H9 (cell line): ENCODE data around the gene SLC22A5. TPM values are rescaled to one million over a fixed set of nuclear protein-coding genes. Genes with fewer than 3 reads are reported as not detected.

Experiments used
- DNase-seq: peaks from one replicate; pipeline ENCODE4 v3.0.0-alpha.2; 2017
- H2AFZ ChIP-seq: one replicate; pipeline ENCODE4 v1.6.1; 2013; ENCODE audit warnings: mild to moderate bottlenecking, low read length, control low read depth, moderate library complexity
- H2AK5ac ChIP-seq: 2 replicates; pipeline ENCODE4 v1.6.1; 2013; ENCODE audit warnings: low read length, control low read depth, mixed read lengths; ENCODE audit not compliant: insufficient read length
- H2BK120ac ChIP-seq: one replicate; pipeline ENCODE4 v1.6.1; 2013; ENCODE audit warnings: low read depth, mild to moderate bottlenecking, low read length, control low read depth, inconsistent platforms; ENCODE audit not compliant: poor library complexity, severe bottlenecking
- H2BK12ac ChIP-seq: 2 replicates; pipeline ENCODE4 v1.6.1; 2013; ENCODE audit warnings: low read length, control low read depth, mixed read lengths, low read depth; ENCODE audit not compliant: insufficient read length
- H2BK15ac ChIP-seq: 2 replicates; pipeline ENCODE4 v1.6.1; 2013; ENCODE audit warnings: low read depth, low read length, control low read depth
- H2BK20ac ChIP-seq: one replicate; pipeline ENCODE4 v1.6.1; 2013; ENCODE audit warnings: low read depth, mild to moderate bottlenecking, low read length, control low read depth, inconsistent platforms; ENCODE audit not compliant: poor library complexity, severe bottlenecking
- H2BK5ac ChIP-seq: 2 replicates; pipeline ENCODE4 v1.6.1; 2013; ENCODE audit warnings: low read length, control low read depth, mixed read lengths; ENCODE audit not compliant: insufficient read length
- H3K14ac ChIP-seq: 2 replicates; pipeline ENCODE4 v1.6.1; 2013; ENCODE audit warnings: low read length, control low read depth; ENCODE audit not compliant: insufficient read depth
- H3K18ac ChIP-seq: 2 replicates; pipeline ENCODE4 v1.6.1; 2013; ENCODE audit warnings: low read depth, mild to moderate bottlenecking, mixed read lengths, low read length, control low read depth; ENCODE audit not compliant: insufficient read length
- H3K23ac ChIP-seq: 2 replicates; pipeline ENCODE4 v1.6.1; 2013; ENCODE audit warnings: low read length, control low read depth, mixed read lengths, low read depth; ENCODE audit not compliant: insufficient read length
- H3K23me2 ChIP-seq: 2 replicates; pipeline ENCODE4 v1.6.1; 2013; ENCODE audit warnings: low read depth, mild to moderate bottlenecking, mixed read lengths, low read length, control low read depth; ENCODE audit not compliant: insufficient read length, poor library complexity, severe bottlenecking
- H3K27ac ChIP-seq: 2 replicates; pipeline ENCODE4 v1.5.1; 2013; ENCODE audit warnings: low read length, control low read depth, mixed read lengths, low read depth; ENCODE audit not compliant: insufficient read length
- H3K27me3 ChIP-seq: 2 replicates; pipeline ENCODE4 v1.6.1; 2013; ENCODE audit warnings: low read length, control low read depth, inconsistent platforms; ENCODE audit not compliant: insufficient read depth
- H3K4ac ChIP-seq: 2 replicates; pipeline ENCODE4 v1.6.1; 2013; ENCODE audit warnings: low read depth, mild to moderate bottlenecking, control low read depth, inconsistent platforms, low read length, moderate library complexity
- H3K4me1 ChIP-seq: 2 replicates; pipeline ENCODE4 v1.6.1; 2013; ENCODE audit warnings: low read length, control low read depth, inconsistent platforms; ENCODE audit not compliant: insufficient read depth
- H3K4me2 ChIP-seq: 2 replicates; pipeline ENCODE4 v1.6.1; 2013; ENCODE audit warnings: low read length, control low read depth, mixed read lengths; ENCODE audit not compliant: insufficient read length, insufficient read depth
- H3K56ac ChIP-seq: 2 replicates; pipeline ENCODE4 v1.6.1; 2013; ENCODE audit warnings: low read depth, mild to moderate bottlenecking, mixed read lengths, low read length, control low read depth; ENCODE audit not compliant: insufficient read length
- H3K79me1 ChIP-seq: 2 replicates; pipeline ENCODE4 v1.6.1; 2013; ENCODE audit warnings: low read depth, mild to moderate bottlenecking, moderate library complexity, low read length, control low read depth, inconsistent platforms; ENCODE audit not compliant: insufficient read depth, poor library complexity, severe bottlenecking
- H3K79me2 ChIP-seq: 2 replicates; pipeline ENCODE4 v1.6.1; 2013; ENCODE audit warnings: low read length, control low read depth, inconsistent platforms; ENCODE audit not compliant: insufficient read depth
- H3K9ac ChIP-seq: 2 replicates; pipeline ENCODE4 v1.6.1; 2013; ENCODE audit warnings: low read length, control low read depth, mixed read lengths; ENCODE audit not compliant: insufficient read length; ENCODE audit errors: extremely low read depth
- H3K9me3 ChIP-seq: one replicate; pipeline ENCODE4 v1.6.1; 2013; ENCODE audit warnings: low read depth, low read length, inconsistent platforms; ENCODE audit not compliant: control insufficient read depth
- H3T11ph ChIP-seq: one replicate; pipeline ENCODE4 v1.6.1; 2013; ENCODE audit warnings: mild to moderate bottlenecking, low read length, control low read depth, inconsistent platforms
- H4K20me1 ChIP-seq: one replicate; pipeline ENCODE4 v1.6.1; 2013; ENCODE audit not compliant: control insufficient read depth, insufficient read length, insufficient read depth
- H4K5ac ChIP-seq: 2 replicates; pipeline ENCODE4 v1.6.1; 2013; ENCODE audit warnings: low read depth, mild to moderate bottlenecking, mixed read lengths, low read length, control low read depth; ENCODE audit not compliant: insufficient read length
- H4K8ac ChIP-seq: replicated peaks from 2 replicates; pipeline ENCODE4 v1.6.1; 2013; ENCODE audit warnings: low read length, control low read depth, mixed read lengths, low read depth; ENCODE audit not compliant: insufficient read length
- H4K91ac ChIP-seq: 2 replicates; pipeline ENCODE4 v1.6.1; 2013; ENCODE audit warnings: low read depth, mild to moderate bottlenecking, moderate library complexity, mixed read lengths, low read length, control low read depth; ENCODE audit not compliant: insufficient read length
- H3K27ac Mint-ChIP-seq, 3 experiments: 2 replicates in 2 of 3; 3 replicates in 1 of 3; pipeline ENCODE4 v1.8.0; 2020 to 2021; ENCODE audit warnings: mixed read lengths in 3 of 3, mild to moderate bottlenecking in 1 of 3, moderate library complexity in 1 of 3
- H3K27me3 Mint-ChIP-seq: 2 replicates; pipeline ENCODE4 v1.8.0; 2021; ENCODE audit warnings: low read depth, mild to moderate bottlenecking, moderate library complexity, mixed read lengths
- H3K36me3 Mint-ChIP-seq, 3 experiments: 2 replicates in 2 of 3; 3 replicates in 1 of 3; pipeline ENCODE4 v1.8.0; 2020 to 2021; ENCODE audit warnings: low read depth in 3 of 3, mixed read lengths in 3 of 3; ENCODE audit not compliant: insufficient read depth in 1 of 3
- H3K4me1 Mint-ChIP-seq, 2 experiments: 2 replicates each; pipeline ENCODE4 v1.8.0; 2020; ENCODE audit warnings: mixed read lengths in 2 of 2
- H3K4me3 Mint-ChIP-seq, 2 experiments: 2 replicates in 1 of 2; 3 replicates in 1 of 2; pipeline ENCODE4 v1.8.0; 2020 to 2021; ENCODE audit warnings: mild to moderate bottlenecking in 2 of 2, mixed read lengths in 2 of 2, moderate library complexity in 1 of 2
- H3K9me3 Mint-ChIP-seq, 2 experiments: 2 replicates in 1 of 2; 3 replicates in 1 of 2; pipeline ENCODE4 v1.8.0; 2020; ENCODE audit warnings: mild to moderate bottlenecking in 2 of 2, mixed read lengths in 2 of 2, moderate library complexity in 1 of 2
- WGBS: extraction: QIAGEN DNeasy Blood & Tissue Kit; methylation state at CpG from one replicate; pipeline ENCODE4 v1.1.7; 2013; ENCODE audit warnings: missing lambda C conversion rate, low lambda C conversion rate, mixed read lengths; ENCODE audit not compliant: insufficient read length; ENCODE audit errors: extremely low coverage; 5-methylcytosine and 5-hydroxymethylcytosine counted together
- total RNA-seq: library from RNA; stranded (reverse); gene quantifications from 2 replicates; pipeline ENCODE4 v1.2.1, GENCODE V29; 2021
- TF ChIP-seq, protein P1 (sequence below): fragments of 200-600 bp; sonication (generic); conservative IDR thresholded peaks from 3 replicates; pipeline ENCODE4 v1.8.0; 2021; ENCODE audit warnings: antibody characterized with exemption, mild to moderate bottlenecking

The SLC22A5 gene
- total RNA-seq, 1 experiment from 2014 or later, result 3.4 TPM

DNA sequence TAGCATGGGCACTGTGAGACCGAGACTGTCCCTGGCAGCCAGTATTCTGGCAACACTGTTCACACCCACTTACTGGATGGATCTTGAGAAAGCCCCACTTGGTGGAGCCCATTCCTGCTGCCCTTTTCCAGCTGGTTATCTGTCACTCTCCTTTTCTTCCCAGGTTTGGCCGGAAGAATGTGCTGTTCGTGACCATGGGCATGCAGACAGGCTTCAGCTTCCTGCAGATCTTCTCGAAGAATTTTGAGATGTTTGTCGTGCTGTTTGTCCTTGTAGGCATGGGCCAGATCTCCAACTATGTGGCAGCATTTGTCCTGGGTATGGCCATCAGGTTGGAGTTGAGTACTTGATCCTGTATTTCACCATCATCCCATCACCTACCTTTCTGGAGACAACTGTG is 14.5 kb downstream of the SLC22A5 start:
- H3T11ph ChIP-seq, result no peak overlapping the region
- no peaks in the 10 kb centered on the region for H3K79me1 ChIP-seq
- no peak overlapping the region for H2BK12ac ChIP-seq
- no peak overlapping the region for H4K8ac ChIP-seq
- H2BK15ac ChIP-seq, result no peak overlapping the region
- Mint-ChIP-seq H3K27me3 (no peaks in the 10 kb centered on the region), H3K4me3 (no peak overlapping the region), H3K27ac (no peak overlapping the region), H3K36me3 (no peaks in the 10 kb centered on the region), H3K4me1 (peaks cover 8 to 11% of the 10 kb centered on the region in 2 experiments), H3K9me3 (no peaks in the 10 kb centered on the region)
- H3K4me2 ChIP-seq, result no peak overlapping the region
- no peak overlapping the region for H2BK5ac ChIP-seq
- no peak overlapping the region for H3K14ac ChIP-seq
- TF ChIP-seq, protein P1, sequence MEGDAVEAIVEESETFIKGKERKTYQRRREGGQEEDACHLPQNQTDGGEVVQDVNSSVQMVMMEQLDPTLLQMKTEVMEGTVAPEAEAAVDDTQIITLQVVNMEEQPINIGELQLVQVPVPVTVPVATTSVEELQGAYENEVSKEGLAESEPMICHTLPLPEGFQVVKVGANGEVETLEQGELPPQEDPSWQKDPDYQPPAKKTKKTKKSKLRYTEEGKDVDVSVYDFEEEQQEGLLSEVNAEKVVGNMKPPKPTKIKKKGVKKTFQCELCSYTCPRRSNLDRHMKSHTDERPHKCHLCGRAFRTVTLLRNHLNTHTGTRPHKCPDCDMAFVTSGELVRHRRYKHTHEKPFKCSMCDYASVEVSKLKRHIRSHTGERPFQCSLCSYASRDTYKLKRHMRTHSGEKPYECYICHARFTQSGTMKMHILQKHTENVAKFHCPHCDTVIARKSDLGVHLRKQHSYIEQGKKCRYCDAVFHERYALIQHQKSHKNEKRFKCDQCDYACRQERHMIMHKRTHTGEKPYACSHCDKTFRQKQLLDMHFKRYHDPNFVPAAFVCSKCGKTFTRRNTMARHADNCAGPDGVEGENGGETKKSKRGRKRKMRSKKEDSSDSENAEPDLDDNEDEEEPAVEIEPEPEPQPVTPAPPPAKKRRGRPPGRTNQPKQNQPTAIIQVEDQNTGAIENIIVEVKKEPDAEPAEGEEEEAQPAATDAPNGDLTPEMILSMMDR, result no peak
- H2BK20ac ChIP-seq, result no peak overlapping the region
- no peak overlapping the region for H3K23ac ChIP-seq
- H2BK120ac ChIP-seq, result no peak overlapping the region
- H3K27ac ChIP-seq, result no peak overlapping the region
- no peak overlapping the region for H3K9ac ChIP-seq
- no peak overlapping the region for H2AFZ ChIP-seq
- no peaks in the 10 kb centered on the region for H3K27me3 ChIP-seq
- no peak overlapping the region for H4K91ac ChIP-seq
- H3K23me2 ChIP-seq, result no peaks in the 10 kb centered on the region
- no CpG with 5 or more reads among the region's 5 CpGs for WGBS
- H3K56ac ChIP-seq, result no peak overlapping the region
- H3K79me2 ChIP-seq, result no peaks in the 10 kb centered on the region
- H3K4ac ChIP-seq, result no peak overlapping the region
- no peak for DNase-seq
- no peak overlapping the region for H3K18ac ChIP-seq
- no peaks in the 10 kb centered on the region for H3K4me1 ChIP-seq
- H4K20me1 ChIP-seq, result no peaks in the 10 kb centered on the region
- no peak overlapping the region for H2AK5ac ChIP-seq
- H3K9me3 ChIP-seq, result no peaks in the 10 kb centered on the region
- no peak overlapping the region for H4K5ac ChIP-seq
